ES-I3 (cell line): ENCODE measurements around the gene ATXN7L2.
"Not testable (repeated sequence)": the region's sequence is repeated elsewhere in the genome, so short reads cannot be mapped to it uniquely, and the experiment has no call there.

ENCODE experiments used
- H3K36me3 ChIP-seq: 2 replicates; pipeline ENCODE4 v1.6.1; 2013; ENCODE audit warnings: mild to moderate bottlenecking, low read length, control low read depth, moderate library complexity; ENCODE audit not compliant: insufficient read depth
- H3K4me1 ChIP-seq: 2 replicates; pipeline ENCODE4 v1.6.1; 2013; ENCODE audit warnings: mild to moderate bottlenecking, control low read depth, low read length; ENCODE audit not compliant: insufficient read depth
- H3K9ac ChIP-seq: 2 replicates; pipeline ENCODE4 v1.6.1; 2013; ENCODE audit warnings: low read depth, mild to moderate bottlenecking, low read length, moderate library complexity
- H3K9me3 ChIP-seq: 2 replicates; pipeline ENCODE4 v1.6.1; 2013; ENCODE audit warnings: mild to moderate bottlenecking, low read length, moderate library complexity; ENCODE audit not compliant: control insufficient read depth, insufficient read depth

The ATXN7L2 gene, protein sequence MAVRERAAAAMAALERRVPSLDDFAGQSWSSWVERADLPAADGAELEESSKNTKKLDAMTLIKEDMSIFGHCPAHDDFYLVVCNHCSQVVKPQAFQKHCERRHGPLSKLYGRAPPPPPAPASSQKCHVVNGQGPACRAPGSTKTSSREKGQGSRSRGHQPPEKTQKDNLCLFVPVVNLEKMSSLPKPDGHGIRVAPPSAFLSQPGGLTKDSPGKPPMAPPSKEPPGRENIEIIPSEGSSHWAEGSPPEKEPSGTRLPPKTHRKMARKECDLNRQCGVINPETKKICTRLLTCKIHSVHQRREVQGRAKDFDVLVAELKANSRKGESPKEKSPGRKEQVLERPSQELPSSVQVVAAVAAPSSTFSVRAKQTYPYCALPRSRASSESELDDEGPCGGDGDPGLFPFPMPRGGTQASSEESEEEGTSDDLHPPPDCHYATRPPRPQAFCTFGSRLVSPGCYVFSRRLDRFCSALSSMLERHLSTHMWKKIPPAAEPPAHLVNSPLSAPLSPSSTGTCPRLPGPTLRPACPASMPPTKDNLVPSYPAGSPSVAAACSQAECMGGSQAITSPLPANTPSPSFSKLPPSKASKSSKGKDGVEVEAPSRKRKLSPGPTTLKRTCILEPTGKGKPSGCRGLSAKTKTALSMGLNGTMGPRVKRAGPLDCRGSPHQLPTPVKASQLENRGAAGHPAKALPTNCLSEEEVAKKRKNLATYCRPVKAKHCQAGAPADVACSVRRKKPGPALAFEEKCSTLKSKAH

GRCh38 chr1:109483672-109484518 is at the start of gene ATXN7L2:
ATXN7L2 (plus strand) TSS chr1:109483905; CDS start chr1:109483954, 49 bp downstream.
- Histone ChIP-seq H3K4me1 (peaks cover 3% of the 10 kb centered on the region; the same call in 1 of the 2 replicates), H3K36me3 (no peaks in the 10 kb centered on the region), H3K9me3 (no peaks in the 10 kb centered on the region), H3K9ac (peak within 1 kb of the TSS; percentile 85)

- Histone ChIP-seq H3K9me3 (no peaks in the 10 kb centered on the region; the same call in 1 of the 2 replicates), H3K9ac (no peak overlapping the region), H3K4me1 (no peaks in the 10 kb centered on the region; the same call in none of the 2 replicates), H3K36me3 (no peaks in the 10 kb centered on the region)
Observed at GRCh38 chr1:109434484-109434883, 49.2 kb upstream of the ATXN7L2 start.

- no peaks in the 10 kb centered on the region for H3K36me3 ChIP-seq
- no peaks in the 10 kb centered on the region; the same call in 1 of the 2 replicates for H3K9me3 ChIP-seq
- no peak overlapping the region for H3K9ac ChIP-seq
- no peaks in the 10 kb centered on the region; the same call in none of the 2 replicates for H3K4me1 ChIP-seq
Observed at GRCh38 chr1:109438798-109439297, 44.9 kb upstream of the ATXN7L2 start.

DNA sequence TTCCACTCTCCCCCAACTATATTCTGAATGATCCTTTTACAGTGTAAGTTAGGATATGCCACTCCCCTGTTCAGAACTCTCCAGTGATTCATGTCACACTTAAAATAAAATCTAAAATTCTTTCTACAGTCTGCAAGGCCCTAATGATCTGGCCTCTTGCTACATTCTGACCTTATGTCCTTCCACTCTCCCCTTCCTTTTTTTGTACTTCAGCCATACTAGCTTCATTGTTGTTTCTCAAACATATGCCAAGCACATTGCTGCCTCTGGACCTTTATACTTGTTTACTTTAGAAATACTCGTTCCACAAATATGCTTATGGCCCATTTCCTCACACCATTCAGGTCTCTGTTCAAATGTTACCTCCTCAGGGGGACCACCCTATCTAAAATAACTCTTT is 42.6 kb upstream of the ATXN7L2 start:
- no peaks in the 10 kb centered on the region for H3K9me3 ChIP-seq
- H3K36me3 ChIP-seq: no peaks in the 10 kb centered on the region
- H3K4me1 ChIP-seq: no peaks in the 10 kb centered on the region; the same call in none of the 2 replicates
- H3K9ac ChIP-seq: no peak overlapping the region

DNA sequence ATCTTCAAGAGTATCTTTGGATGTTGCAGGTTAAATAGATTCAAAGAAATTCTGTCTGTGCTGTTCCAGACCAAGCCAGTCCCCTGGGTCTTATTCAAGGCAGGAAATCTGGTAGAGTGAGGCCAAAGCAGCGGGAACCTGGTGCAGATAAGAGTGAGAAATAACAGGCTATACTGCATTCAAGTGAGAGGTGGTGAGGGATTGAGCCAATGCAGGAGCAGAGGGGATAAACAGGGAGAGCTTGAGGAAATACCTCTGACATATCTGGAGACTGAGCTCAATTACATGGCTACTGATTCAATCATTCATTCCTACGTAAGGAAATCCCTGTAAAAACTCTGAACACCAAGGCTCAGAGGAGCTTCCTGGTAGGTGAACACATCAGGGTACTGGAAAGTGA is 40.2 kb upstream of the ATXN7L2 start:
- Histone ChIP-seq H3K9me3 (no peaks in the 10 kb centered on the region), H3K9ac (no peak overlapping the region), H3K4me1 (no peaks in the 10 kb centered on the region; the same call in none of the 2 replicates), H3K36me3 (no peaks in the 10 kb centered on the region)

DNA sequence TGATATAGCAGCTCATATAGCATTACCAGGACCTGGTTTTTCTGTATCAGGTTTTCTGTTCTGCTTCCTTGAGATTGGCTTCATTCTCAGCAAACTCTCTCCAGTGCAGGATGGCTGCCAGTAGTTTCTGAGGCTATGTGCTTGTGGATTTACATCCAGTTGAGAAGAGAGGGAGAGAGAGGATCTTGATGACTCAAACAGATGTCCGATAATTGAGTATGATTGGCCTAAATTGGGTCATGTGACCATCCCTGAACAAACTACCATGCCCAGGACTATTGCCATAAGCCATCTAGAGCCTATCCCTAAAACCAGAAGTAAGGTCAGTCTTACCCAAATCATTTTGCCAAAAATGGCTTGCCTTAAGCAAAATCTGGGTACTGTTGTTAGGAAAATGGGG is 39.4 kb upstream of the ATXN7L2 start:
- H3K36me3 ChIP-seq: no peaks in the 10 kb centered on the region
- H3K4me1 ChIP-seq: no peaks in the 10 kb centered on the region
- H3K9me3 ChIP-seq: no peaks in the 10 kb centered on the region
- H3K9ac ChIP-seq: no peak overlapping the region

DNA sequence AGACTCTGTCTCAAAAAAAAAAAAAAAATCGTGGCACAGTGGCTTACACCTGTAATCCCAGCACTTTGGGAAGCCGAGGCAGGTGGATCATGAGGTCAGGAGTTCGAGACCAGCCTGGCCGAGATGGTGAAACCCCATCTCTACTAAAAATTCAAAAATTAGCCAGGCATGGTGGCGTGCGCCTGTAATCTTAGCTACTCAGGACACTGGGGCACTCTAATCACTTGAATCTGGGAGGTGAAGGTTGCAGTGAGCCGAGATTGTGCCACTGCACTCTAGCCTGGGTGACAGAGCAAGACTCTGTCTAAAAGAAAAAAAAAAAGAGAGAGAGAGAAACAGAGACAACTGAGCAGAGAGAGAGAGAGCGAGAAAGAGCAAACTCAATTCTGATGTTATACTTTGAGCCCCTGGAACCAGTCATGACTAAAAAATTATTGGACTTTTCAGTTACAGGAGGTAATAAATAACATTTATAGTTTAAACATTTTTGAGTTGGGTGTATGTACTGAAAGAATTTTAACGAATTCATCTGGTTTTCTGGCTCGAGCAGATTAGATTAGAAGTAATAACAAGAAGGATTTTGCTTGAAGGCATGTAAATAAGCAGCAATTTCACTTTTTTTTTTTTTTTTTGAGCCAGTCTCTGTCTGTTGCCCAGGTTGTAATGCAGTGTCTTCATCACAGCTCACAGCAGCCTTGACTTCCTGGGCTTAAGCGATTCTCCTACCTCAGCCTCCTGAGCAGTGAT is 37.6 kb upstream of the ATXN7L2 start:
- not testable (repeated sequence) for H3K4me1 ChIP-seq, H3K9me3 ChIP-seq, H3K9ac ChIP-seq, H3K36me3 ChIP-seq

DNA sequence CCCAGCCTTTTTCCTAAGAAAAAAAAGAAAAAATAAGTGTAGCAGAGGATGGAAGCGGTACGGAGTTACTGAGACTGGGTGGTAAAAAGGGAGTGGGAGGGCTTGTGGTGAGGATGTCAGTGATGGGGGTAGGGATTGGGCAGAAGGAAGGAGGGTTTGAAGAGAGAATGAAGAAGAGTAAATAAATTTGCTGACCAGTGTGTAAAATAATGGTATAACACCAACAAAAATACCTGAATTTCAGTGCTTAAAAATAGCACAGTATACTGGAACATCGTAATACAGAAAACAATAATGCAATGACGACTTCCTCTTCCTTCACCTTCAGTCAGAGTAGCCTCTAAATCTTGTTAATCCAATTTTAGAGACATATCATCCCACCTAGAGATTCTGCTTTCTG is 36.2 kb upstream of the ATXN7L2 start:
- H3K9ac ChIP-seq: no peak overlapping the region
- no peaks in the 10 kb centered on the region; the same call in 1 of the 2 replicates for H3K9me3 ChIP-seq
- no peaks in the 10 kb centered on the region for H3K4me1 ChIP-seq
- no peaks in the 10 kb centered on the region for H3K36me3 ChIP-seq

- H3K4me1 ChIP-seq: no peaks in the 10 kb centered on the region
- no peak overlapping the region for H3K9ac ChIP-seq
- no peaks in the 10 kb centered on the region for H3K36me3 ChIP-seq
- H3K9me3 ChIP-seq: peaks cover 19% of the 10 kb centered on the region
Observed at GRCh38 chr1:109454497-109455133, 29.1 kb upstream of the ATXN7L2 start.

DNA sequence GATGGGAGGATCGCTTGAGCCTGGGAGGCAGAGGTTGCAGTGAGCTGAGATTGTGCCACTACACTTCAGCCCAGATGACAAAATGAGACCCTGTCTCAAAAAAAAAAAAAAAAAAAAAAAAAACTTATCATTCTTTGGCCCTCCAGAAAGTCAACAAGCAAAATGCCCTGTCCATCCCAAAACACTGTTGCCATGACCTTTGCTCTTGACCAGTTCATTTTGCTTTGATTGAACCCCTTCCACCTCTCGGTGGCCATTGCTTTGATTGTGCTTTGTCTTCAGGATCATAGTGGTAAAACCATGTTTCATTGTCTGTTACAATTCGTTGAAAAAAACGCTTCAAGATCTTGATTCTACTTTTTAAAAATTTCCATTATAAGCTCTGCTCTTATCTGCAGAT is 25.9 kb upstream of the ATXN7L2 start:
- Histone ChIP-seq H3K36me3 (no peaks in the 10 kb centered on the region; the same call in 1 of the 2 replicates), H3K4me1 (no peaks in the 10 kb centered on the region), H3K9ac (no peak overlapping the region), H3K9me3 (peaks cover 19% of the 10 kb centered on the region)

DNA sequence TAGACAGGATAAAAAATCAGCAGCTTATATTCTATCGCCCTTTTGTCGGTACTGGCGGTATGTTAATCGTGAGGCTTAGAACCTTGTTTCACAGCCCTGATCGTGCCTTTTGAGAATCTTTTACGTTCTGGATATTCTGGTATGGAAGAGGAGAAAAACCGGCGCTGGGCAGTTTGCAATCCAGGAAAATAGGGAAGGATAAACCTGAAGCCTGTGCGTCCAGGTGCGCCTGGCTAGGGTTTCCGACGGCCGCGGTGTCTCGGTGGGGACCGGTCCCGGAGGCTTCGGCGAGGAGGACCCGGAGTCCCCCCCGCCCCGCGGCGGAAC is 17.6 kb upstream of the ATXN7L2 start:
- H3K9me3 ChIP-seq: no peaks in the 10 kb centered on the region
- H3K9ac ChIP-seq: peak overlapping the region; percentile 87; the same call in 1 of the 2 replicates
- no peaks in the 10 kb centered on the region; the same call in 1 of the 2 replicates for H3K36me3 ChIP-seq
- peaks cover 14% of the 10 kb centered on the region; the same call in 1 of the 2 replicates for H3K4me1 ChIP-seq

DNA sequence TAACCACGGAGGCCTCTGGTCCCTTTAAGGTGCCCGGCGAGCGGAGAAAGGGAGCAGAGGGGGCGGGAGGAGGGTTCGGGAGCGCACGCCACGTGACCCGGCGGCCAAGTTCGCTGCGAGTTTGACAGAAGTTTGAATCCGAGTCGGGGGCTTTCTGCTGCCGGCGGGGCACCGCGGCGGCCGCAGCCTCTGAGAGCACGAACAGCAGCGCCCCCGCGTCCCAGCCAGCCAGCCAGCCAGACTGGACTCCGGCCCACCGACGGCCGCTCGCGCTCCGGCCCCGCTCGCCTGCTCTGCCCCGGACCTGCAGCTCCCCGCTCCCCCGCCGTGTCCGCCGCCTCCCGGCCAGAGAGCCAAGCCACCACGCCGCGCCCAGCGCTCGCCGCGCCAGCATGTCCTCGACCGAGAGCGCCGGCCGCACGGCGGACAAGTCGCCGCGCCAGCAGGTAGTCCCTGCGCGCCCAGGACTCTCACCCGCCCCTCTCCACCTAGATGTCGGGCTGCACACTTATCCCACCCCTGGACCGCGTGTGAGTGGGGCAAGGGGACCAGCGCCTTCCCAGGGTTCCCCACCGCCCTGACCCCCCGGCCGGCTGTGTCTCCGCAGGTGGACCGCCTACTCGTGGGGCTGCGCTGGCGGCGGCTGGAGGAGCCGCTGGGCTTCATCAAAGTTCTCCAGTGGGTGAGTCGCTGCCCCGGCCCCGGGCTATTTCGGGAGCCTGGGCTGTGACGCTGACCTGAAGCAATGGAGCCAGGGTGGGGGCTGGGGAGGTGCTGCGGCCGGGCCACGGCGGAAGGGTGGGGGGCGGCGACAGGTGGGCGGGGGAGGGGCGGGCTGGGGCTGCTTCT is 17.0 kb upstream of the ATXN7L2 start, which contains the start of gene SYPL2:
SYPL2 (plus strand) TSS at position 95 of the 849 bp plus-strand sequence; CDS start at position 393, 298 bp downstream.
- peak within 1 kb of the TSS; percentile 87 for H3K9ac ChIP-seq
- H3K36me3 ChIP-seq: no peaks in the 10 kb centered on the region; the same call in 1 of the 2 replicates
- H3K4me1 ChIP-seq: peaks cover 14% of the 10 kb centered on the region; the same call in 1 of the 2 replicates
- no peaks in the 10 kb centered on the region for H3K9me3 ChIP-seq
